ENCODE data around the gene GALNT10.

GRCh38 chr5:154205441-154206117 lies 15.0 kb downstream of the GALNT10 start:
- no peak for TF ChIP-seq FOXS1 (CRISPR knock-in tag; IDR thresholded peaks at IDR 0.05)
- TF ChIP-seq CTCF (IDR thresholded peaks at IDR 0.05): no peak
- no peak for TF ChIP-seq EP300 (IDR thresholded peaks at IDR 0.05)
- no peak for TF ChIP-seq MAX (IDR thresholded peaks at IDR 0.05)
- no peak for TF ChIP-seq POLR2A (IDR thresholded peaks at IDR 0.05; ENCODE audit: low read length)
- TF ChIP-seq HMGXB4 (CRISPR knock-in tag; IDR thresholded peaks at IDR 0.05; ENCODE audit: borderline replicate concordance): no peak
- TF ChIP-seq MYC (IDR thresholded peaks at IDR 0.05; ENCODE audit: borderline replicate concordance, low read length): no peak
- TF ChIP-seq JUN (IDR thresholded peaks at IDR 0.05): no peak
